ENCODE measurements around the gene TSC22D2. TPM values are rescaled to one million over a fixed set of nuclear protein-coding genes. Genes with fewer than 3 reads are reported as not detected.

The TSC22D2 gene
- total RNA-seq, 2 donors from 2014 or later, result 22.2 to 35.8 TPM

GRCh38 chr3:150385296-150386242 lies 22.5 kb upstream of the TSC22D2 start:
- H3K4me3 ChIP-seq, result peak overlapping the region; percentile 38
- TF ChIP-seq CTCF (IDR thresholded peaks at IDR 0.05), result no peak
- H3K9me3 ChIP-seq, result no peaks in the 10 kb centered on the region
- H3K4me1 ChIP-seq (ENCODE audit: control insufficient read depth in 1 of 2, low read depth in 2 of 2), result no peaks in the 10 kb centered on the region
- no peak for DNase-seq (ENCODE audit: low spot score)
- ATAC-seq (ENCODE audit: insufficient number of reproducible peaks, low FRiP score, low read depth), result no peak
- H3K27ac ChIP-seq, result no peak overlapping the region
- H3K27me3 ChIP-seq (replicated peaks; ENCODE audit: insufficient read depth), result no peaks in the 10 kb centered on the region
- no peaks in the 10 kb centered on the region for H3K36me3 ChIP-seq

- Histone ChIP-seq H3K36me3 (no peaks in the 10 kb centered on the region), H3K4me3 (no peak overlapping the region), H3K4me1 (ENCODE audit: control insufficient read depth in 1 of 2, low read depth in 2 of 2) (no peaks in the 10 kb centered on the region), H3K27me3 (replicated peaks; ENCODE audit: insufficient read depth) (no peaks in the 10 kb centered on the region), H3K27ac (peak overlapping the region in 1 of 2 donors; percentile 17), H3K9me3 (no peaks in the 10 kb centered on the region)
- no peak for TF ChIP-seq CTCF (IDR thresholded peaks at IDR 0.05)
- ATAC-seq (ENCODE audit: insufficient number of reproducible peaks, low FRiP score, low read depth) (no peak), DNase-seq (ENCODE audit: low spot score) (no peak)
Measured at GRCh38 chr3:150388498-150389418, 19.3 kb upstream of the TSC22D2 start.

GRCh38 chr3:150390087-150390486 lies 18.0 kb upstream of the TSC22D2 start:
- Histone ChIP-seq H3K27me3 (replicated peaks; ENCODE audit: insufficient read depth) (no peaks in the 10 kb centered on the region), H3K4me3 (no peak overlapping the region), H3K27ac (no peak overlapping the region), H3K4me1 (ENCODE audit: control insufficient read depth in 1 of 2, low read depth in 2 of 2) (no peaks in the 10 kb centered on the region), H3K9me3 (no peaks in the 10 kb centered on the region), H3K36me3 (no peaks in the 10 kb centered on the region)
- DNase-seq (ENCODE audit: low spot score) (no peak), ATAC-seq (ENCODE audit: insufficient number of reproducible peaks, low FRiP score, low read depth) (no peak)
- no peak for TF ChIP-seq CTCF (IDR thresholded peaks at IDR 0.05)

- TF ChIP-seq CTCF (IDR thresholded peaks at IDR 0.05), result no peak
- DNase-seq (ENCODE audit: low spot score) (no peak), ATAC-seq (ENCODE audit: insufficient number of reproducible peaks, low FRiP score, low read depth) (no peak)
Measured at GRCh38 chr3:150391161-150391560, 16.9 kb upstream of the TSC22D2 start.

GRCh38 chr3:150393745-150394144 lies 14.4 kb upstream of the TSC22D2 start:
- Histone ChIP-seq H3K36me3 (no peaks in the 10 kb centered on the region), H3K27ac (no peak overlapping the region), H3K9me3 (no peaks in the 10 kb centered on the region), H3K27me3 (replicated peaks; ENCODE audit: insufficient read depth) (no peaks in the 10 kb centered on the region), H3K4me1 (ENCODE audit: control insufficient read depth in 1 of 2, low read depth in 2 of 2) (peaks cover 3 to 7% of the 10 kb centered on the region in 2 donors), H3K4me3 (no peak overlapping the region)
- TF ChIP-seq CTCF (IDR thresholded peaks at IDR 0.05), result no peak
- no peak for ATAC-seq (ENCODE audit: insufficient number of reproducible peaks, low FRiP score, low read depth)
- no peak for DNase-seq (ENCODE audit: low spot score)

More at GRCh38 chr3:150391161-150391560, 16.9 kb upstream of the TSC22D2 start:
- H3K36me3 ChIP-seq, result no peaks in the 10 kb centered on the region
- H3K4me3 ChIP-seq, result no peak overlapping the region
- no peaks in the 10 kb centered on the region for H3K9me3 ChIP-seq
- H3K27ac ChIP-seq, result no peak overlapping the region
- H3K4me1 ChIP-seq (ENCODE audit: control insufficient read depth in 1 of 2, low read depth in 2 of 2), result no peaks in the 10 kb centered on the region
- H3K27me3 ChIP-seq (replicated peaks; ENCODE audit: insufficient read depth), result no peaks in the 10 kb centered on the region

All from thoracic aorta (tissue), 2 donors.